Parathyroid adenoma (tissue), 2 donors: ENCODE results near the gene MDK.
"Not testable (repeated sequence)": the region's sequence is repeated elsewhere in the genome, so short reads cannot be mapped to it uniquely, and the experiment has no call there.

Experiments
- H2AFZ ChIP-seq: fragments of 300-600 bp; sonication (generic); one replicate; pipeline ENCODE4 v1.7.0; 2017; ENCODE audit warnings: antibody characterized with exemption, mild to moderate bottlenecking
- H3K27ac ChIP-seq: fragments of 300-600 bp; sonication (generic); one replicate; pipeline ENCODE4 v1.7.0; 2017
- H3K27me3 ChIP-seq: fragments of 300-600 bp; sonication (generic); one replicate; pipeline ENCODE4 v1.7.0; 2017; ENCODE audit warnings: low read length; ENCODE audit not compliant: control insufficient read depth, insufficient read depth
- H3K36me3 ChIP-seq: fragments of 300-600 bp; sonication (generic); one replicate; pipeline ENCODE4 v1.7.0; 2017; ENCODE audit warnings: low read length; ENCODE audit not compliant: control insufficient read depth, insufficient read depth
- H3K4me1 ChIP-seq: fragments of 300-600 bp; sonication (generic); one replicate; pipeline ENCODE4 v1.7.0; 2017; ENCODE audit warnings: control low read depth
- H3K4me2 ChIP-seq: fragments of 300-600 bp; sonication (generic); one replicate; pipeline ENCODE4 v1.7.0; 2017; ENCODE audit warnings: low read length
- H3K4me3 ChIP-seq: fragments of 300-600 bp; sonication (generic); one replicate; pipeline ENCODE4 v1.7.0; 2017; ENCODE audit warnings: low read depth, low read length
- H3K79me2 ChIP-seq: fragments of 300-600 bp; sonication (generic); one replicate; pipeline ENCODE4 v1.7.0; 2017; ENCODE audit warnings: control low read depth
- H3K9ac ChIP-seq: fragments of 300-600 bp; sonication (generic); one replicate; pipeline ENCODE4 v1.7.0; 2017; ENCODE audit warnings: mild to moderate bottlenecking
- H3K9me3 ChIP-seq: fragments of 300-600 bp; sonication (generic); one replicate; pipeline ENCODE4 v1.7.0; 2017; ENCODE audit warnings: low read length; ENCODE audit not compliant: control insufficient read depth
- TF ChIP-seq, protein P1 (sequence below): fragments of 300-600 bp; sonication (generic); IDR thresholded peaks from one replicate; pipeline ENCODE4 v1.7.0; 2017; ENCODE audit warnings: antibody characterized with exemption, mild to moderate bottlenecking
- donor health status: primary hyperparathyroidism.

The MDK gene

DNA sequence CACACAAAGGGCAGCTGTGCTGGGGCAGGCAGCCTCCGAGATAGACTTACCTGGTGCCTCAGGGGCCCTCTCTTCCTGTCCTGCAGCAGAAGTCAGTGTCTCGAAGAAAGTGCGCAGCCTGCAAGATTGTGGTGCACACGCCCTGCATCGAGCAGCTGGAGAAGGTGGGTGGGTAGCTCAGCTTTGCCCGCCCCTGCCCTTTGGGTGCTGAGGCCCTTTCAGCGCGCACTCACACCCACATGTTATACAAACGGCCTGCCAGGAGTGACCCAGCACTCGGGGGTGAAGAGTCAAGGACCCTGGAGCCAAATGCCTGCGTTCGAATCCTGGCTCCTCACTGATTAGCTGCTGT is 13.6 kb upstream of the MDK start:
- Histone ChIP-seq H3K4me3 (no peak overlapping the region), H3K27ac (no peak overlapping the region), H3K27me3 (no peaks in the 10 kb centered on the region), H3K4me1 (peaks cover 8% of the 10 kb centered on the region), H3K4me2 (no peak overlapping the region), H3K9me3 (no peaks in the 10 kb centered on the region), H2AFZ (no peak overlapping the region), H3K9ac (no peak overlapping the region), H3K79me2 (peaks cover 8% of the 10 kb centered on the region), H3K36me3 (no peaks in the 10 kb centered on the region)
- TF ChIP-seq, protein P1, sequence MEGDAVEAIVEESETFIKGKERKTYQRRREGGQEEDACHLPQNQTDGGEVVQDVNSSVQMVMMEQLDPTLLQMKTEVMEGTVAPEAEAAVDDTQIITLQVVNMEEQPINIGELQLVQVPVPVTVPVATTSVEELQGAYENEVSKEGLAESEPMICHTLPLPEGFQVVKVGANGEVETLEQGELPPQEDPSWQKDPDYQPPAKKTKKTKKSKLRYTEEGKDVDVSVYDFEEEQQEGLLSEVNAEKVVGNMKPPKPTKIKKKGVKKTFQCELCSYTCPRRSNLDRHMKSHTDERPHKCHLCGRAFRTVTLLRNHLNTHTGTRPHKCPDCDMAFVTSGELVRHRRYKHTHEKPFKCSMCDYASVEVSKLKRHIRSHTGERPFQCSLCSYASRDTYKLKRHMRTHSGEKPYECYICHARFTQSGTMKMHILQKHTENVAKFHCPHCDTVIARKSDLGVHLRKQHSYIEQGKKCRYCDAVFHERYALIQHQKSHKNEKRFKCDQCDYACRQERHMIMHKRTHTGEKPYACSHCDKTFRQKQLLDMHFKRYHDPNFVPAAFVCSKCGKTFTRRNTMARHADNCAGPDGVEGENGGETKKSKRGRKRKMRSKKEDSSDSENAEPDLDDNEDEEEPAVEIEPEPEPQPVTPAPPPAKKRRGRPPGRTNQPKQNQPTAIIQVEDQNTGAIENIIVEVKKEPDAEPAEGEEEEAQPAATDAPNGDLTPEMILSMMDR, result no peak

DNA sequence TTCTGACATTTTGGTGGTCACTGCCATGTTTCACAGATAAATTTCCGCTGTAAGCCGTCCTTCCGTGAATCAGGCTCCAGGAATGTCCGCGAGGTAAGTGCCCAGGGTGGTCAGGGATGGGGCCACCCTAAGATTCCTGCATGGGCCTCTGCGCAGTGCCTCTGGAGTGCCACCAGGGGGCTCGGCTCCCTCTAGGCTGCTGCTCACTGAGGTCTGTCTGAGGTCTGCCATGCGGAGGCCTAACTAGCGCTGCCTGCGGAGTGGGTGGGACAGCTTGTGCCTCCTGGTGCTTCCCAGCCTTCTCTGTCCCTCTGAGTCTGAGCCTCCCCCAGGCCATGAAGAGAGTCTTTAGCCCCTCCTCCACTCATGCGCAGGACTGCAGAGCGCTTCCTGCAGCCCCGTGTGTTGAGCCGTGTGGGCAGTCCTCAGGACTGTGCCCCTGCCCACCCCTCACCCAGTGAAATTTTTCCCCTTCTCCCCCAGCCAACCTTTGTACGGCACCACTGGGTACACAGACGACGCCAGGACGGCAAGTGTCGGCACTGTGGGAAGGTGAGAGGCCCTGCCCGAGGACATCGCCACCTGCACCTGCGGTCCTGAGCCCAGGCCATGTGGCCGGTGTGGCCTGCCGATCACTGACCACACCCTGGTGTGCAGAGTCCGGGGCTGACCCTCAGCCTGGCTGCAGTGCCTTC is 11.9 kb upstream of the MDK start:
- Histone ChIP-seq H3K4me3 (no peak overlapping the region), H3K4me2 (no peak overlapping the region), H2AFZ (no peak overlapping the region), H3K9me3 (no peaks in the 10 kb centered on the region), H3K27ac (no peak overlapping the region), H3K79me2 (peaks cover 3% of the 10 kb centered on the region), H3K4me1 (no peaks in the 10 kb centered on the region), H3K36me3 (no peaks in the 10 kb centered on the region), H3K9ac (no peak overlapping the region), H3K27me3 (no peaks in the 10 kb centered on the region)
- TF ChIP-seq, protein P1, result peak; percentile 65

DNA sequence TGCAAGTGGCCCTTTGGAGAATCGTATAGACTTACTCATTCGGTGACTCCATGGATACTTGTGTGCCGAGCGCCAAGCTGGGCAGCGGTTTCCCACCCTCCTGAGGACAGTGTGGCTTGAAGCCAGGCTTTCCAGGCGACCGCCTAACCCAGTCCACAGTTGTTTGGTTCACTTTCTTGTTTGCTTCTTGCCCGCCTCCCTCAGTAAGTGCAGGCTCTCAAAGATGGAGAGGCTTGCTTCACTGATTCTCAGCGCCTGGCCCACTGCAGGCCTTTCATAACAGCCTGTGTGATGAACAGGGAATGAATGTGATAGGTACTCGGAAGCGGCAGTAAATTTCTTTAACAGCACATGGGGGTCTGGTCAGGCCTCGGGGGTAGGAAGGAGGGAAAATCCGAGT is 11.2 kb upstream of the MDK start:
- H3K79me2 ChIP-seq, result no peaks in the 10 kb centered on the region
- H3K27ac ChIP-seq, result no peak overlapping the region
- H3K36me3 ChIP-seq, result no peaks in the 10 kb centered on the region
- no peak overlapping the region for H2AFZ ChIP-seq
- H3K4me3 ChIP-seq, result no peak overlapping the region
- H3K9me3 ChIP-seq, result no peaks in the 10 kb centered on the region
- no peaks in the 10 kb centered on the region for H3K27me3 ChIP-seq
- no peak overlapping the region for H3K9ac ChIP-seq
- H3K4me1 ChIP-seq, result no peaks in the 10 kb centered on the region
- no peak overlapping the region for H3K4me2 ChIP-seq
- TF ChIP-seq, protein P1, result no peak

DNA sequence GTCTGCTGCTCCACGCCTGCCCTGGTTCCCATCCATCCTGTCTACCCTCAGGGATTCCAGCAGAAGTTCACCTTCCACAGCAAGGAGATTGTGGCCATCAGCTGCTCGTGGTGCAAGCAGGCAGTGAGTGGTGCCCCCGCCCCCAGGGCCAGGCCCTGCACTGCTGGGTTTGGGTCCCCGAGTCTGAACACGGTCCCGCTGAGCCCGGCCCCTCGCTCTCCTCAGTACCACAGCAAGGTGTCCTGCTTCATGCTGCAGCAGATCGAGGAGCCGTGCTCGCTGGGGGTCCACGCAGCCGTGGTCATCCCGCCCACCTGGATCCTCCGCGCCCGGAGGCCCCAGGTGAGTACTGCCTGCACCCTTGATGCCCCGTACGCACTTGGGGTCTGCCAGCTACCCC is 10.2 kb upstream of the MDK start:
- H3K27ac ChIP-seq, H3K36me3 ChIP-seq, H3K27me3 ChIP-seq, H3K4me2 ChIP-seq, H3K79me2 ChIP-seq, H3K4me3 ChIP-seq, H3K9me3 ChIP-seq, H2AFZ ChIP-seq, H3K4me1 ChIP-seq, H3K9ac ChIP-seq: not testable (repeated sequence)

DNA sequence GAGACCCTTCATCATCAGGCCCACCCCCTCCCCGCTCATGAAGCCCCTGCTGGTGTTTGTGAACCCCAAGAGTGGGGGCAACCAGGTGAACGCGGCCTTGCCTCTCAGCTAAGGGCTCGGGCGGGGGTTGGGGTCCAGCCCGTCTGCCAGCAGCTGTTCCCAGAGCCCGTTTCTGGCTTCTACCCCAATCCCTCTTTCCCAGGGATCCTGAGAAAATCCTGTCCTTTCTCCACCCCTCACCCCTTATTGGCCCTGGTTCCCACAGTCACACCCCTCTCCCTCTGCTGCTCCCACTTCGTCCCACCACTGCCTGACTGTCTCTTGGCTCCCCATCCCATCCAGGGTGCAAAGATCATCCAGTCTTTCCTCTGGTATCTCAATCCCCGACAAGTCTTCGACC is 9.4 kb upstream of the MDK start:
- Histone ChIP-seq H3K4me2 (no peak overlapping the region), H3K9me3 (no peaks in the 10 kb centered on the region), H3K9ac (no peak overlapping the region), H3K4me1 (no peaks in the 10 kb centered on the region), H2AFZ (no peak overlapping the region), H3K27ac (no peak overlapping the region), H3K4me3 (no peak overlapping the region), H3K79me2 (no peaks in the 10 kb centered on the region), H3K36me3 (no peaks in the 10 kb centered on the region), H3K27me3 (no peaks in the 10 kb centered on the region)
- TF ChIP-seq, protein P1, result no peak

DNA sequence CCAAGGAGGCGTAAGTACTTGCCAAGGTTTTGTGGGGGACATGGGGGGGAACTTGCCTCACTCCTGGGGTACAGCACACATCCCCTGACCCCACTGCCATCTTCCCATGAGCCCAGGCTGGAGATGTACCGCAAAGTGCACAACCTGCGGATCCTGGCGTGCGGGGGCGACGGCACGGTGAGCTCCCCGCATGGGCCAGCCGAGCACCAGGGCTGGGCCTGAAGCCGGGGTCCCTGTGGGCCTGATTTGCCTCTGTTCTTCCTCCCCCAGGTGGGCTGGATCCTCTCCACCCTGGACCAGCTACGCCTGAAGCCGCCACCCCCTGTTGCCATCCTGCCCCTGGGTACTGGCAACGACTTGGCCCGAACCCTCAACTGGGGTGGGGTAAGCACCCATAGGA is 9.0 kb upstream of the MDK start:
- not testable (repeated sequence) for H3K4me3 ChIP-seq, H3K4me2 ChIP-seq, H3K27me3 ChIP-seq, H3K9me3 ChIP-seq, H2AFZ ChIP-seq, H3K9ac ChIP-seq, H3K4me1 ChIP-seq, H3K79me2 ChIP-seq, H3K36me3 ChIP-seq, H3K27ac ChIP-seq
